GM21515 (cell line): ENCODE measurements around the gene SREBF2.

Source experiments
- ATAC-seq: cut with Tn5 transposase; IDR thresholded peaks from one replicate; pipeline ENCODE4 v1.9.1; 2021; ENCODE audit not compliant: unreplicated experiment

Gene SREBF2

DNA sequence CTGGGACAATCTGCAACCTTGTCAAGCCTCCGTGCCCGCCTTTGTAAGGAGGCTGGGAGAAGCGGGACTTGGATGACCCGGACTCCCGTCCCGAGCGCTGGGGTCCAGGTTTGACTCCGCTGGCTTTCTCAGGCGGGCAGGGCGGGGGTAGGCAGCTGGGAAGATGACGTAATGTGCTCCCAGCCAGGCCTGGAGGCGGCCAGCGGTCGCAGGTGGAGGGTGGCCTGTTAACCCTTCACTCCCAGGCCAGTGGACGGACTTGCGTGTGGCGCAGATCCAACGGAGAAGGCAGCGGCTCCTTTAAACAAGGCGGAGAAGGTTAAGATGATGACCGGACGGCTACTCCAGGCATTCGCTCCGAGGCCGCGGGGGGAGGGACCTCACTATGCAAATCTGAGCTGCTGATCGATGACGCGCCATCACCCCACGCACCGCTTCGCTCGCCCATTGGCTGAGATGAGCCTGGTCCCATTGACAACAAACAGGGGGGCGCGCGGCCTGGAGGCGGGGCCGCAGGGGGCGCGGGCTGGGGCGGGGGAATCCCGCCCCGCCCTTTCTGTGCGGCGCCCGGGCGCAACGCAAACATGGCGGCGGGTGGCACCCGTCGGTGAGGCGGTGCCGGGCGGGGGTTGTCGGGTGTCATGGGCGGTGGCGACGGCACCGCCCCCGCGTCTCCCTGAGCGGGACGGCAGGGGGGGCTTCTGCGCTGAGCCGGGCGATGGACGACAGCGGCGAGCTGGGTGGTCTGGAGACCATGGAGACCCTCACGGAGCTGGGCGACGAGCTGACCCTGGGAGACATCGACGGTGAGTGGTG, at the start of gene SREBF2:
Gene SREBF2, plus strand, starts transcription at position 553 of the 816 bp plus-strand sequence. Its CDS starts 166 bp downstream, at position 719.
- peak; percentile 86 for ATAC-seq

DNA sequence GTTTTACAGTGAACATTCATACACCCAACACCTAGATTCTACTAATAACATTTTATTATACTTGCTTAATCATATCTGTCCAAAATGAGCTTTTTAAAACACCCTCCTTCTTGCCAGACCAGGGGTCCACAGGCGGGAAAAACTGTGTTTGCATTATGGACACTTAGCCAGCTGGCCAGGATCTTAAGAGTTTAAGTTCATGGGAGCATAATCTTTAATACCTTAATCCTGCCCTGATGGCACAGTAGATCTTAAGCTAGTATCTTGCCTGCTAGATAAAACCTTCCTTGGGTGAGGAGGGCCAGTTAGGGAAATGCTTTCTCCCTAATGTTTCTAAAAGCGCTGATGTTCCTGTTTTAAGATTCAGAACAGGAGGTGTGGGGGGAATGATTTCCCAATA, 45.6 kb upstream of the SREBF2 start:
- ATAC-seq: no peak

DNA sequence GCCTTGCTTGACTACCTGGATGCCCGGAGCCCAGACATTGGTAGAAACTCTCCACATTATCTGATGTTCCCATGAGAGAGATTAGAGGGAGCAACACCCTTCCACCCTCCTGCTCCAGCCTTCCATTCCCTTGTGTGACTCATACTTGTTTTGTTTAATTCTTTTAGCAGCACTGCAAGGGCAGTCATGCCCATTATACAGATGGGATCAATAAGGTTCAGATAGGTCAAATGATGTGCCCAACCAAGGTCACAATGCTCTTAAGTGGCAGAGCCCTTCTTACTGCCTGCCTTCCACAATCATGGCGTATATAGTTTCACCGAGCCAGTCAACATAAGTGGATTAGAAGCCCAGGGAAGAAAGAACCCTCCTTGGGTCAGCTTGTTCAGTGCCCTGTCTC, 39.0 kb upstream of the SREBF2 start:
- no peak for ATAC-seq

- ATAC-seq: no peak
Observed at GRCh38 chr22:41798736-41799135, 34.2 kb upstream of the SREBF2 start.

DNA sequence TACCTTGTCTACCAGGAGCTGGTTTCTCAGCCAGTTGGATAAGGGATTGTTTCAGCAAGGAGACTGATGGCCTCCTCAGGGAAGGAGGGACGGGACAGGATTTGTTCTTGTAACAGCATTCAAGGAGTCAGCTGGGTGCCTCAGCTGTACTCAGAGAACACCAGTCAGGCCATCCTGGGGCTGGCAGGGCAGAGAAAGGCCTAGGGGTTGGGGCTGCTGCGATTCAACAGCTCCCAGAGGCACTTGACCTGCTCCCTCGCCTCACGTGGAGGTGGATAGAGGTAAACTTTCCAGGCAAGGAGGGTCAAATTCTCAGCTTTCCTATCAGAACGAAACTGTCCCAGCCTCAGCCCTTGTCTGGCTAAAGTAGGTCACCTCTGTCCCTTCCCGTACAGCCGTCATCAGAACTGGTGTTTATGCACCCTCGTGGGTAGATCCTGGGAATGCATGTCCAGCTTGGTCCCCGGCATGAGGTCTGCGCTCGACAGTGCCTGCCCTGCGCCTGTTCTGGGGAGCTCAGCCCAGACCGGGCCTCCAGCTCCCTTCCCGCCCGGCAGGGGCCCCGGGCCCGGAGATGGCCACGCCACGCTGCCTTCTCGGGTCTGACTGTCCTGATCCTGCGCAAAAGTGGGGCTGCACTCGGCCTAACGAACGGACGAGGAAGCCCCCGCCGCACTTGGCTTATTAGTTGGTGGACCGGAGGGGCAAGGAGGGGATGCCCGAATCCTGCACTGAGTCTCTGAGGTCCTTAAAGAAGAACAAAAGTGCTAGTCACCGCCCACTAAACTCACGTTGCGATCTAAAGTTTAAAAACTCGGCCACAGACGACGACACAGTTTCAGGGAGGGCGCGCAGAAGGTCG, 33.2 kb upstream of the SREBF2 start:
- ATAC-seq: peak; percentile 21

DNA sequence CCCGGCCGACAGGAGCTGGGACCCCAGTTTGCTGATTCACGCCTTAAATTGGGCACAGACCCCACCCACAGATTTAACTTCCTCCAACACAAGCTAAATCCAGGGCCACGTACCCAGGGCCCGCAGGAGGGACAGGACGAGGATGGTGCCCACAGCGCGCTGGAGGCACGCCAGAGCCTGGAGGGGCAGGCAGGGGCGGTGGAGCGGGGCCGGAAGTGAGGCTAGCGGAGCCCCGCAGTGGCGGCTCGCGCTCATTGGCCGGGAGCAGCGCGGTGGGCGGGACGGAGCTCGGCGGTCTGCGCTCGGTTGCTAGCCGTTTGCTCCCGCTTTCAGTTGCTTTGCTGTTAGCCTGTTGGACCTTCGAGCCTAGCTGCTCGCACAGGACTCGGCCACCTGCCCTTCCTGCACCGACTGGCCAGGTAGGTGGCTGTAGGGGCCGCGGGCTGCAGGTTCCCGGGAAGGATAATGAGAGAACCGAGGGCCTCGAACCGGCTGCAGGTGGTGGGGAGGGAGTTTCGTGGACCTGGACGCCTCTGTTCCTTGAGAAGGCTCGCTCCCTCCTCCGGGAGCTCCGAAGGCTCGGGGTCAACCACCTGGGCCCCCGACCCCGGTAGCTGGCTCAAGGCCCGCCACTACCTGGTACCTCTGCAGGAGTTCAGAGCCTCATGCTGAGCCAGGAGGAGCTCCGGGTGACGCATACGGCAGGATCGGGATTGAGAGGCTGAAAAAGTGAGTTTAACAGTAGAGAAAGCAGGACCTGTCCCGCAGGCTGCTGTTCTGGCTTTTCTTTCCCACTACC, 32.4 kb upstream of the SREBF2 start, which contains the start of gene CCDC134:
Gene CCDC134, plus strand, starts transcription at position 332 of the 799 bp plus-strand sequence. CDS start 8,212 bp downstream, outside the sequence.
- peak; percentile 76 for ATAC-seq

GRCh38 chr22:41801147-41801819, 31.6 kb upstream of the SREBF2 start:
- no peak for ATAC-seq

DNA sequence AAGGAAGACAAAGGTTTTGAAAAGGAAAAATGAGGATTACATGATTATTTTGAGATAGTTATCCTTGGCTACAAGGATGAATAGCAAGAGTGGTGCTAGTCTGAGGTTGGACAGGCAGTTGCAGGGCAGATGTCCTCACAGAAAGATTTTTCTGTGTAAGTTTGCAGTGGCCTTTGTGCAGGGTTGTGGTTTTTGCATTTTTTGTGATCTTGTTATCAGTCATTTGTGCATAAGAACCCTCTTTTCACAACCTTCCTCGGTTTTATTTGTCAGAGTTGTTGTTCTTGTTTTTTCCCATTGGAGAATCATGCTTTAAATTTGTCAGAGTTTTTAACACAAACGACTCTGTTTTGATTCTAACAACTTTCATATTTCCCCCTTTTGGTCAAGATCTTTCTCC, 31.0 kb upstream of the SREBF2 start:
- no peak for ATAC-seq

- no peak for ATAC-seq
Observed at GRCh38 chr22:41805639-41806038, 27.3 kb upstream of the SREBF2 start.

GRCh38 chr22:41808400-41808799, 24.5 kb upstream of the SREBF2 start:
- no peak for ATAC-seq

GRCh38 chr22:41810022-41810421, 22.9 kb upstream of the SREBF2 start:
- ATAC-seq: no peak

DNA sequence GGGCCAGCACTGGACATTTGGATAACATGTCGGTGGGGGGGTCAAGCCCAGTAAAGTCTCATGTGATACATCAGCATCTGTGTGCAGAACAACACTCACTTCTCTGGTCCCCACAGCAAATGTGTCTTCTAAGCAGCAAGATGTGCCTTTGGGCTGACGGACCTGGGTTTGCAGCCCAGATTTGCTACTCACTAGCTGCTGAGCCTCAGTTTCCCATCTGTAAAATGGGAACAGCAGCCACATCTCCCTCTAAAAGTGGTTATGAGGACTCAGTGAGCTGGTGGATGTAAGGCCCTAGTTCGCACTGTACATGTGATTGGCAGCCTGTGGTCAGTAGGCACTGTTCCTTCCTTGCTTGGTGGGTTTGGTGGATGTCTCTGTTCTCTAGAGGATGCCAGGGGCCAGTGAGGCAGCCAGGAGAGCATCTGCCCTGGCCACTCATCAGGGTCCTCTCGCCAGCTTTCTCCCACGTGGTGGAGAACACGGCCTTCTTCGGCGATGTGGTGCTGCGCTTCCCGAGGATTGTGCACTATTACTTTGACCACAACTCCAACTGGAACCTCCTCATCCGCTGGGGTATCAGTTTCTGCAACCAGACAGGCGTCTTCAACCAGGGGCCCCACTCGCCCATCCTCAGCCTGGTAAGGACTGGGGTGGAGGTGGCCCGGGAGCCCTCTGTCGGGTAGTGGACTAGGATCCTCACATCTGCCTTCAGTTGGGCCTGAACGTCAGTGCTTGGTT, 19.9 kb upstream of the SREBF2 start:
- no peak for ATAC-seq

DNA sequence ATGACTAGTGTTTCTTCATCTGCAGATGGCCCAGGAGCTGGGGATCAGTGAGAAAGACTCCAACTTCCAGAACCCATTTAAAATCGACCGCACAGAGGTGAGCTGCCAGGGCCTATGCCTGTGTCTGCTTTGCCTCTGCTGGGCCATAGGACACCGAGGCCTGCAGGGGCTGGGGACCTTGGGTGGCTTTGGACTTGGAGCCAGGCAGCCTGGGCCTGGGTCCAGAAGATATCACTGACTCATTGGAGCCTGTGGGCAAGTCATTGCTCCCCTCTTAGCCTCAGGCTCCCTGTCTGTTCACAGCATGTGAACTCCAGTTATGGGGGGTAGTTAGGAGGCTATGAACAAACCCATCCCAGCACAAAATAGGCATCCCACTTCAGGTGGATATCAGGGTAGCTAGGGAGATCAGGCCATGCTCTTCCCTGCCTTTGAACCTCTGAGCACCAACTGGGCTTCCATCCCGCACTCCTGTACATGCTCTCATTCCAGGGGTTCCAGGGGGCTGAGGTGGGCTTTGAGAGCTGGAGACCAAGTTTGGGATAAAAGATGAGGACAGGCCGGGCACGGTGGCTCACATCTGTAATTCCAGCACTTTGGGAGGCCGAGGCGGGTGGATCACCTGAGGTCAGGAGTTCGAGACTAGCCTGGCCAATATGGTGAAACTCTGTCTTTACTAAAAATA, 19.0 kb upstream of the SREBF2 start:
- ATAC-seq: no peak

GRCh38 chr22:41815716-41816115, 17.2 kb upstream of the SREBF2 start:
- no peak for ATAC-seq

DNA sequence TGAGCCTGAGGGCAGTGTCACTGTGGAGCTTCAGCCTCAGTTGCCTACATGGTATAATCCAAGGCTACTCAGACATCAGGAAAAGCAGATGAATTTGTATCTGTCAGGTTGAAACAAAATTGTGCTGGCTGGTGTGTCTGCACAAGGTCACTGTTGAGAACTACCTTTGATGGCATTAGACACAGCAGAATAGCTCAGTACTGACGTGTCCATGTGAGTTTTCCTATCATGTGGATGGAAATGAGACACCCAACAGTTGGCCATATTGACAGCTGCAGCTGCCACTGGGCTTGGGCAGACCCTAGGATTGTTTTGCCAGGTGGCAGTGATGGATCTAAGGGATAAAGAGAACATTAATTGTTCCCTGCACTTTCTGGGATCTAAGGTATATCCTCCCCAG, 16.7 kb upstream of the SREBF2 start:
- no peak for ATAC-seq

- ATAC-seq: no peak
Observed at GRCh38 chr22:41816871-41817270, 16.0 kb upstream of the SREBF2 start.

GRCh38 chr22:41818011-41818410, 14.9 kb upstream of the SREBF2 start:
- no peak for ATAC-seq

- no peak for ATAC-seq
Observed at GRCh38 chr22:41818596-41818995, 14.3 kb upstream of the SREBF2 start.

GRCh38 chr22:41819257-41819656, 13.6 kb upstream of the SREBF2 start:
- ATAC-seq: no peak
